Loucy (cell line): ENCODE data around the gene CAMSAP1.

Experiments
- EZH2phosphoT487 ChIP-seq: fragments of 200-600 bp; IDR thresholded peaks from 2 replicates; pipeline ENCODE4 v1.6.1; 2018; ENCODE audit warnings: antibody characterized with exemption, mild to moderate bottlenecking, moderate library complexity, borderline replicate concordance
- TF ChIP-seq, protein P1 (sequence below): fragments of 200-600 bp; sonication (generic); conservative IDR thresholded peaks from 2 replicates; pipeline ENCODE4 v1.5.1; 2014; ENCODE audit warnings: mild to moderate bottlenecking, antibody characterized with exemption, low read length

DNA sequence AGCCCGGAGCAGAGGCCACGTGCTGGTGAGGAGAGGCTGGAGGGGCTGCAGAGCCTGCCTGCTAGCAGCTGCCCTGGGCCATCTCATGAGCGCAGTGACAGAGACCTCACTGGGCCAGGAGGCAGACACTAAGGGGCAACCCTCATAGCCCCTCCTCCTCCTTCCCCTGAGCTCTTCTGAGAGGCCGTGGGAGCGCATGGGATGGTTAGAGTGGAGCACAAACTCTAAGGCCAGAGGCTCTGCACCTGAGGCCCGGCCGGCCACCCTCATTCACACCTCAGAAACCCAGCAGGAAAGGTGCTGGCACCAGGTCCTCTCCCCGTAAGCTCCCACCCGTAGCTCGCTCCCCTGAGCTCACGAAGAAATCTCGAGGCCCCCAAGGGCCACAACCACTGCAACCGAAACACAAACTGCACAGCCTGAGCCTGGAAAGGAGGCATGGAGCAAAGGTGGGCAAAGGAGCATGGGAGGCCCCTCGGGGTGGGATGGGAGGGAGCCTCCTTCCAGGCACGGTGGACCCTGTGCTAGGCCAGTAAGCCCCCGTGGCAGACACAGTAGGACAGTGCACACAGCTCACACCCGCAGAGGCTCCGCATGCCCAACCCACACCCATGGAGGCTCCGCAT, 17.7 kb downstream of the CAMSAP1 start:
- TF ChIP-seq, protein P1, sequence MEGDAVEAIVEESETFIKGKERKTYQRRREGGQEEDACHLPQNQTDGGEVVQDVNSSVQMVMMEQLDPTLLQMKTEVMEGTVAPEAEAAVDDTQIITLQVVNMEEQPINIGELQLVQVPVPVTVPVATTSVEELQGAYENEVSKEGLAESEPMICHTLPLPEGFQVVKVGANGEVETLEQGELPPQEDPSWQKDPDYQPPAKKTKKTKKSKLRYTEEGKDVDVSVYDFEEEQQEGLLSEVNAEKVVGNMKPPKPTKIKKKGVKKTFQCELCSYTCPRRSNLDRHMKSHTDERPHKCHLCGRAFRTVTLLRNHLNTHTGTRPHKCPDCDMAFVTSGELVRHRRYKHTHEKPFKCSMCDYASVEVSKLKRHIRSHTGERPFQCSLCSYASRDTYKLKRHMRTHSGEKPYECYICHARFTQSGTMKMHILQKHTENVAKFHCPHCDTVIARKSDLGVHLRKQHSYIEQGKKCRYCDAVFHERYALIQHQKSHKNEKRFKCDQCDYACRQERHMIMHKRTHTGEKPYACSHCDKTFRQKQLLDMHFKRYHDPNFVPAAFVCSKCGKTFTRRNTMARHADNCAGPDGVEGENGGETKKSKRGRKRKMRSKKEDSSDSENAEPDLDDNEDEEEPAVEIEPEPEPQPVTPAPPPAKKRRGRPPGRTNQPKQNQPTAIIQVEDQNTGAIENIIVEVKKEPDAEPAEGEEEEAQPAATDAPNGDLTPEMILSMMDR: no peak
- TF ChIP-seq EZH2phosphoT487: no peak
